Thoracic aorta (tissue), 2 donors: ENCODE measurements around the gene MFNG. TPM values are rescaled to one million over a fixed set of nuclear protein-coding genes. Genes with fewer than 3 reads are reported as not detected.

Source experiments
- ATAC-seq: fragments of 150-250 bp; one replicate; pipeline ENCODE4 v1.8.0; 2017; ENCODE audit warnings: low read depth; ENCODE audit not compliant: insufficient number of reproducible peaks, low FRiP score
- DNase-seq: peaks from one replicate; pipeline ENCODE4 v3.0.0-alpha.2; 2020; ENCODE audit warnings: low spot score
- H3K27ac ChIP-seq, 2 donors: fragments of 200-600 bp; sonication (generic); 1 replicate in 1 of 2; 2 replicates in 1 of 2; pipeline ENCODE4 v1.5.1; 2016; ENCODE audit warnings: mild to moderate bottlenecking in 2 of 2, moderate library complexity in 2 of 2
- H3K27me3 ChIP-seq: fragments of 200-600 bp; sonication (generic); replicated peaks from 2 replicates; pipeline ENCODE4 v1.6.0; 2016; ENCODE audit warnings: mild to moderate bottlenecking; ENCODE audit not compliant: insufficient read depth
- H3K36me3 ChIP-seq: fragments of 200-600 bp; sonication (generic); one replicate; pipeline ENCODE4 v1.5.1; 2016
- H3K4me1 ChIP-seq, 2 donors: fragments of 200-600 bp; sonication (generic); 1 replicate in 1 of 2; 2 replicates in 1 of 2; pipeline versions ENCODE4 v1.5.1 to v1.6.0; 2016; ENCODE audit warnings: low read depth in 2 of 2, mild to moderate bottlenecking in 1 of 2; ENCODE audit not compliant: control insufficient read depth in 1 of 2
- H3K4me3 ChIP-seq: fragments of 200-600 bp; sonication (generic); 2 replicates; pipeline ENCODE4 v1.5.1; 2016; ENCODE audit warnings: mild to moderate bottlenecking
- H3K9me3 ChIP-seq: fragments of 200-600 bp; sonication (generic); 2 replicates; pipeline ENCODE4 v1.5.1; 2016
- total RNA-seq, 2 donors: library from RNA; depleted of rRNA; stranded (reverse); fragments of >200 nt; gene quantifications; one replicate each; pipeline versions ENCODE4 v1.1.0 to v1.2.3, GENCODE V29; 2016
- TF ChIP-seq, protein P1 (sequence below): fragments of 200-600 bp; sonication (generic); IDR thresholded peaks from one replicate; pipeline ENCODE4 v1.5.1; 2019; ENCODE audit warnings: antibody characterized with exemption

Gene MFNG
- total RNA-seq, 2 donors from 2014 or later = 18.1 to 25.5 TPM

- Histone ChIP-seq H3K4me3 (no peak overlapping the region), H3K27ac (no peak overlapping the region), H3K27me3 (no peaks in the 10 kb centered on the region), H3K4me1 (peaks cover 4 to 11% of the 10 kb centered on the region in 2 donors), H3K36me3 (no peaks in the 10 kb centered on the region), H3K9me3 (no peaks in the 10 kb centered on the region)
- DNase-seq (no peak), ATAC-seq (no peak)
- TF ChIP-seq, protein P1, sequence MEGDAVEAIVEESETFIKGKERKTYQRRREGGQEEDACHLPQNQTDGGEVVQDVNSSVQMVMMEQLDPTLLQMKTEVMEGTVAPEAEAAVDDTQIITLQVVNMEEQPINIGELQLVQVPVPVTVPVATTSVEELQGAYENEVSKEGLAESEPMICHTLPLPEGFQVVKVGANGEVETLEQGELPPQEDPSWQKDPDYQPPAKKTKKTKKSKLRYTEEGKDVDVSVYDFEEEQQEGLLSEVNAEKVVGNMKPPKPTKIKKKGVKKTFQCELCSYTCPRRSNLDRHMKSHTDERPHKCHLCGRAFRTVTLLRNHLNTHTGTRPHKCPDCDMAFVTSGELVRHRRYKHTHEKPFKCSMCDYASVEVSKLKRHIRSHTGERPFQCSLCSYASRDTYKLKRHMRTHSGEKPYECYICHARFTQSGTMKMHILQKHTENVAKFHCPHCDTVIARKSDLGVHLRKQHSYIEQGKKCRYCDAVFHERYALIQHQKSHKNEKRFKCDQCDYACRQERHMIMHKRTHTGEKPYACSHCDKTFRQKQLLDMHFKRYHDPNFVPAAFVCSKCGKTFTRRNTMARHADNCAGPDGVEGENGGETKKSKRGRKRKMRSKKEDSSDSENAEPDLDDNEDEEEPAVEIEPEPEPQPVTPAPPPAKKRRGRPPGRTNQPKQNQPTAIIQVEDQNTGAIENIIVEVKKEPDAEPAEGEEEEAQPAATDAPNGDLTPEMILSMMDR = no peak
Observed at GRCh38 chr22:37451218-37451617, 35.0 kb downstream of the MFNG start.

DNA sequence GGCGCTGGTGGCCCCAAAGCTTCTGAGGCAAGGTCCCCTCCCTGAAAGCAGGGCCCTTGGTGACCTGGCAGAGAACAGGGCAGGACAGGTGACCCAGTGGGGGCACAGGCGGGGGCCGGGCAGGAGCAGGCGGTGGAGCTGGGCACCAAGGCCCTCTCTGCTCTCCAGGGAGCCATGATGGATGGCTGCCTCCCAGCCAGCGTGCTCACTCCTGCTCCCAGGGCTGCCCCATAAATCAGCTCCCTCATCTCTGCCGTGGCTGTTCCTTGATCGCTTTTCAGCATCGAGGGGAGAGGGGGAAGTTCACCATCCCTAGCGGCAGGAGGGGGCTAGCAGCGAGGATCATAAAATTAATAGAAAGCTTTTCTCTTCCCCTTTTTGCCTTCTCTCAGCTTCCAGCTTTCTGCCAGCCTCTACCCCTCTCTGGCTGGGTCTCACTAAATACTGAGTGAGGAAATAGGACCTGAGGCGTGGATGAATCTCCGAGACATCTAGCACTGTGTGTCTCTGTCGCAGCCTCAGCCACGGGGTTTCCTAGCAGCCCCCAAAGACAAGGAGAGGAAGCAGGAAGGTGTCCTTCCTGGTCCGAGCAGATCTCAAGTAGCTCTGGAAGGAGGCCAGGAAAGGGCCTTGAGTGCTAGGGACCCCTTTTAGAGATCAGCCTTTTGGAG, 36.7 kb downstream of the MFNG start:
- DNase-seq (no peak), ATAC-seq (no peak)
- no peaks in the 10 kb centered on the region for H3K9me3 ChIP-seq
- no peak overlapping the region for H3K27ac ChIP-seq
- H3K4me1 ChIP-seq = no peaks in the 10 kb centered on the region
- TF ChIP-seq, protein P1 = no peak
- no peaks in the 10 kb centered on the region for H3K27me3 ChIP-seq
- H3K36me3 ChIP-seq = no peaks in the 10 kb centered on the region
- no peak overlapping the region for H3K4me3 ChIP-seq

DNA sequence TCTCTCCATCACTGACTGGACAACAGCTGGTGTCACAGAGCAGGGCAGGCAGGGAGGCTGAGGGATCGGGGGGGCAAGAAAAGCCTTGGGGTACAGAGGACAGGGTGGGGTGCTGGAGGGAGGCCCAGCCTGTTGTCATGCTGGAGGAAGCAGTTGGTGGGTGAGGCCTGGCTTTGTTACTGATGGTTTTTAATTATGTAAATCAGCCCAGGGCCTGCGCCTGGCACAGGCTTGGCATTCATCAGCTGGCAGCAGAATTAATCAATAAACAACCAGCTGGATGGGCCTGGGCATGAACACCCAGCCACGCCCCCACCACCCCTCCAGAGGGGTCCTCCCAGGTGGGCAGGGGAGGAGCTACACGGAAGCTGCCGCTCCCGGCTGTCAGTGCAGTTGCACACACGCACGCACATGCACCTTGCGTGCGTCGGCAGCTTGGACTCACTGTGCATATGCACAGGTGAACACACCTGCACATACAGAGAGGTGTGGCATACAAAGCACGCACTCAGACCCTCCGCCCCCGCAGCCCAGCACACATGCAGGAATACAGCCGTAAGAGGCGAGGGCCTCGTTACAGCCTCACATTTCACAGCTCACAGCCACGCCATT, 37.6 kb downstream of the MFNG start:
- TF ChIP-seq, protein P1 = no peak
- Histone ChIP-seq H3K27me3 (no peaks in the 10 kb centered on the region), H3K9me3 (no peaks in the 10 kb centered on the region), H3K4me3 (no peak overlapping the region), H3K36me3 (no peaks in the 10 kb centered on the region), H3K4me1 (no peaks in the 10 kb centered on the region), H3K27ac (no peak overlapping the region)
- DNase-seq (no peak), ATAC-seq (no peak)

GRCh38 chr22:37445501-37445900, 40.7 kb downstream of the MFNG start:
- H3K4me1 ChIP-seq = no peaks in the 10 kb centered on the region
- ATAC-seq (no peak), DNase-seq (no peak)
- H3K36me3 ChIP-seq = no peaks in the 10 kb centered on the region
- H3K27me3 ChIP-seq = no peaks in the 10 kb centered on the region
- TF ChIP-seq, protein P1 = no peak
- no peak overlapping the region for H3K4me3 ChIP-seq
- no peaks in the 10 kb centered on the region for H3K9me3 ChIP-seq
- no peak overlapping the region for H3K27ac ChIP-seq

DNA sequence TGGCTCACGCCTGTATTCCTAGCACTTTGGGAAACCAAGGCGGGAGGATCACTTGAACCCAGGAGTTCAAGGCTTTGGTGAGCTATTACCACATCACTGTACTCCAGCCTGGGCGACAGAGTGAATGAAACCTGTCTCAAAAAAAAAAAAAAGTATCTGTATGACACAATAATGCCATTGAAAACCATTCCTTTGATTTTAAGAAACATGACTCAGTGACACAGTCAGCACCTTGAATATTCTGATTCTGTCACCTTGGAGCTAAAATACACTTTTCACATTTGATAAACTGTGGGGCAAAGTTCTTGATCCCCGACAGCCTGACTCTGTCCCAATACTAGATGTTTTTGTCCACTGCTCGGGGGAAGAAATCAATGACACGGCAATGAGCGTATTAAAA, 42.2 kb downstream of the MFNG start:
- Histone ChIP-seq H3K27ac (no peak overlapping the region), H3K36me3 (no peaks in the 10 kb centered on the region), H3K4me1 (no peaks in the 10 kb centered on the region), H3K9me3 (no peaks in the 10 kb centered on the region), H3K27me3 (no peaks in the 10 kb centered on the region), H3K4me3 (no peak overlapping the region)
- TF ChIP-seq, protein P1 = no peak
- ATAC-seq (no peak), DNase-seq (no peak)
